Keratinocyte (primary cell): ENCODE results near the gene MYPOP. TPM values are rescaled to one million over a fixed set of nuclear protein-coding genes. Genes with fewer than 3 reads are reported as not detected.

ENCODE experiments used
- DNase-seq: peaks from one replicate; pipeline ENCODE4 v3.0.0-alpha.2; 2011; ENCODE audit warnings: low read depth, missing footprints, low spot score
- FAIRE-seq: peaks from 2 replicates; lab custom pipeline; 2011; peaks lifted over from hg19 to GRCh38; lab: Jason Lieb, UNC
- H2AFZ ChIP-seq: 2 replicates; pipeline ENCODE4 v1.6.0; 2012; ENCODE audit warnings: low read length, control low read depth, inconsistent platforms; ENCODE audit not compliant: control insufficient read depth
- H3K27ac ChIP-seq: 2 replicates; pipeline ENCODE4 v1.5.1; 2011; ENCODE audit warnings: low read length; ENCODE audit not compliant: control insufficient read depth, insufficient read depth
- H3K27me3 ChIP-seq: 3 replicates; pipeline ENCODE4 v1.6.0; 2011; ENCODE audit warnings: low read length; ENCODE audit not compliant: control insufficient read depth, insufficient read depth; ENCODE audit errors: extremely low read depth
- H3K36me3 ChIP-seq, 2 experiments: 2 replicates in 1 of 2; 3 replicates in 1 of 2; pipeline ENCODE4 v1.5.1; 2011; ENCODE audit warnings: low read length in 2 of 2, mild to moderate bottlenecking in 1 of 2; ENCODE audit not compliant: control insufficient read depth in 2 of 2, insufficient read depth in 2 of 2; ENCODE audit errors: extremely low read depth in 1 of 2
- H3K4me1 ChIP-seq: 3 replicates; pipeline ENCODE4 v1.5.1; 2011; ENCODE audit warnings: low read length; ENCODE audit not compliant: control insufficient read depth, insufficient read depth; ENCODE audit errors: extremely low read depth
- H3K4me2 ChIP-seq: 3 replicates; pipeline ENCODE4 v1.6.0; 2011; ENCODE audit warnings: low read depth, low read length; ENCODE audit not compliant: control insufficient read depth, insufficient read depth; ENCODE audit errors: extremely low read depth
- H3K4me3 ChIP-seq, 3 experiments: fragments of 200-600 bp in 1 of 3; sonication (generic) in 1 of 3; 2 replicates in 2 of 3; 3 replicates in 1 of 3; pipeline ENCODE4 v1.5.1; 2011 to 2016; ENCODE audit warnings: low read length in 3 of 3, mild to moderate bottlenecking in 3 of 3, control low read depth in 2 of 3, inconsistent platforms in 1 of 3, low read depth in 1 of 3, mixed read lengths in 1 of 3, mixed run types in 1 of 3, moderate library complexity in 1 of 3; ENCODE audit not compliant: control insufficient read depth in 2 of 3, insufficient read depth in 2 of 3; ENCODE audit errors: extremely low read depth in 1 of 3
- H3K79me2 ChIP-seq: 2 replicates; pipeline ENCODE4 v1.6.0; 2012; ENCODE audit warnings: low read length; ENCODE audit not compliant: control insufficient read depth, insufficient read depth
- H3K9ac ChIP-seq: 3 replicates; pipeline ENCODE4 v1.6.0; 2011; ENCODE audit warnings: low read length; ENCODE audit not compliant: control insufficient read depth, insufficient read depth; ENCODE audit errors: extremely low read depth
- H3K9me1 ChIP-seq: 3 replicates; pipeline ENCODE4 v1.6.0; 2011; ENCODE audit warnings: low read length; ENCODE audit not compliant: control insufficient read depth, insufficient read depth; ENCODE audit errors: extremely low read depth
- H3K9me3 ChIP-seq: 2 replicates; pipeline ENCODE4 v1.5.1; 2012; ENCODE audit warnings: low read depth, low read length; ENCODE audit not compliant: control insufficient read depth
- H4K20me1 ChIP-seq: 3 replicates; pipeline ENCODE4 v1.6.0; 2011; ENCODE audit warnings: low read length; ENCODE audit not compliant: control insufficient read depth, insufficient read depth; ENCODE audit errors: extremely low read depth
- CTCF ChIP-seq, 3 experiments: IDR thresholded peaks in 1 of 3; conservative IDR thresholded peaks in 1 of 3; optimal IDR thresholded peaks in 1 of 3; 2 replicates in 2 of 3; 3 replicates in 1 of 3; pipeline versions ENCODE3 to v1.5.1; 2011; ENCODE audit warnings: low read length in 3 of 3, mild to moderate bottlenecking in 3 of 3, moderate library complexity in 2 of 3, control low read depth in 1 of 3, inconsistent platforms in 1 of 3; ENCODE audit not compliant: insufficient read depth in 2 of 3; ENCODE audit errors: extremely low read depth in 1 of 3
- EZH2 ChIP-seq: IDR thresholded peaks from one replicate; pipeline ENCODE4 v1.6.1; 2012; ENCODE audit warnings: inconsistent platforms, mild to moderate bottlenecking, low read length, moderate library complexity
- dilution Hi-C: fragments of 300-500 bp; cut with MboI; formaldehyde crosslinking; loops from one replicate; pipeline ENCODE4 v1.7.0; 2020; ENCODE audit warnings: low sequenced_read_pairs; ENCODE audit not compliant: extremely low pct_ligation_motif_present
- polyA plus RNA-seq, 5 experiments: library from polyadenylated mRNA; depleted of rRNA in 3 of 5; stranded (reverse) in 3 of 5; stranded (forward) in 1 of 5; unstranded in 1 of 5; fragments of >200 nt; gene quantifications; 1 replicate in 1 of 5; 2 replicates in 3 of 5; 3 replicates in 1 of 5; pipeline versions ENCODE4 v1.2.1 to v1.2.3, GENCODE V29; 2011 to 2012; ENCODE audit warnings: missing spikeins in 2 of 5, low read depth in 1 of 5, low replicate concordance in 1 of 5

Gene MYPOP
- polyA plus RNA-seq, 1 donor (not counting 4 experiments of a cell fraction or from before 2014, with no cell fraction given), result 1.3 TPM

- no peak for TF ChIP-seq EZH2
- no peak for TF ChIP-seq CTCF (optimal IDR thresholded peaks at IDR 0.05 in 1 of 3, IDR thresholded peaks at IDR 0.05 in 1 of 3, conservative IDR thresholded peaks at IDR 0.05 in 1 of 3; ENCODE audit: extremely low read depth in 1 of 3, insufficient read depth in 2 of 3, low read length in 3 of 3)
- Histone ChIP-seq H3K4me1 (peaks cover 6% of the 10 kb centered on the region), H3K9ac (no peak overlapping the region), H3K4me2 (no peak overlapping the region), H3K27me3 (no peaks in the 10 kb centered on the region), H3K9me1 (no peaks in the 10 kb centered on the region), H4K20me1 (no peaks in the 10 kb centered on the region), H3K9me3 (no peaks in the 10 kb centered on the region), H3K79me2 (peaks cover 7% of the 10 kb centered on the region), H3K4me3 (no peak overlapping the region), H3K36me3 (peaks cover 0 to 4% of the 10 kb centered on the region in 2 experiments), H2AFZ (no peak overlapping the region), H3K27ac (no peak overlapping the region)
- no peak for FAIRE-seq
- dilution Hi-C loops, result no loop called here
- no peak for DNase-seq
These were observed 13.1 kb downstream of the MYPOP start for GRCh38 chr19:45889210-45889885.

DNA sequence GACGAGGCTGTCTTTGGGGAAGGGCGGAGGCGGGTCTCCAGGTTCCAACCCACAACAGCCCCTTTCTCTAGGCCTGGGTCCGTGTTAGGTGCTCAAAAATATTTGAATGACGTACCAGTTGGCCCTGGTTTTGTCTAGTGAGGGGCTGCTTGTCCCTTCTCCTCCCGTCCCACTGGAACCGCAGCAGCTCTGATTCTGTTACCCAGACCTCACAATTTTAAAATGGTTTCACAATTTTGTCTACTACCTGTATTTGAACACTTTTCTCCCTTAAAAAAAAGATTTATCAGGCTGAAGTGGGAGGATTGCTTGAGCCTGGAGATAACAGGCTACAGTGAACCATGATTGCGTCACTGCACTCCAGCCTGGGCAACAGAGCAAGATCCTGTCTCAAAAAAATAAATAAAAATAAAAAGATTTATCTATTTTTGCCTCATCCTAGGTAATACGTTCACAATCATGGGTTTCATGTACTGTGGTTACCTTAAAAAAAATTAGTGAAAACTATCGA lies 15.2 kb downstream of the MYPOP start:
- Histone ChIP-seq H3K4me3 (peak overlapping the region; percentile 65 to 89 (median 82)), H3K27ac (peak overlapping the region; percentile 94), H3K4me2 (peak overlapping the region; percentile 96), H2AFZ (peak overlapping the region; percentile 99), H3K9me3 (no peaks in the 10 kb centered on the region), H4K20me1 (no peaks in the 10 kb centered on the region), H3K4me1 (peaks cover 13% of the 10 kb centered on the region), H3K9ac (peak overlapping the region; percentile 94), H3K36me3 (peaks cover 0 to 4% of the 10 kb centered on the region in 2 experiments), H3K27me3 (peaks cover 1% of the 10 kb centered on the region), H3K9me1 (no peaks in the 10 kb centered on the region), H3K79me2 (peaks cover 8% of the 10 kb centered on the region)
- DNase-seq (no peak), FAIRE-seq (no peak)
- TF ChIP-seq EZH2, result no peak
- TF ChIP-seq CTCF (optimal IDR thresholded peaks at IDR 0.05 in 1 of 3, IDR thresholded peaks at IDR 0.05 in 1 of 3, conservative IDR thresholded peaks at IDR 0.05 in 1 of 3; ENCODE audit: extremely low read depth in 1 of 3, insufficient read depth in 2 of 3, low read length in 3 of 3), result no peak
- dilution Hi-C loops, result no loop called here
